Stimulated activated CD8-positive, alpha-beta memory T cell treated with anti-CD3 and anti-CD28 coated beads, Interleukin-4, amount 100 ng/mL, for 4 hours (primary cell): ENCODE data around the gene COQ5.

Source experiments
- DNase-seq, 2 donors: peaks; one replicate each; pipeline ENCODE4 v3.0.0-alpha.2; 2020; ENCODE audit warnings: low read depth in 2 of 2, low spot score in 1 of 2

The COQ5 gene

GRCh38 chr12:120485961-120486881 is 42.7 kb downstream of the COQ5 start:
- DNase-seq: no peak

- DNase-seq: no peak
Measured at GRCh38 chr12:120483621-120484020, 45.3 kb downstream of the COQ5 start.

DNA sequence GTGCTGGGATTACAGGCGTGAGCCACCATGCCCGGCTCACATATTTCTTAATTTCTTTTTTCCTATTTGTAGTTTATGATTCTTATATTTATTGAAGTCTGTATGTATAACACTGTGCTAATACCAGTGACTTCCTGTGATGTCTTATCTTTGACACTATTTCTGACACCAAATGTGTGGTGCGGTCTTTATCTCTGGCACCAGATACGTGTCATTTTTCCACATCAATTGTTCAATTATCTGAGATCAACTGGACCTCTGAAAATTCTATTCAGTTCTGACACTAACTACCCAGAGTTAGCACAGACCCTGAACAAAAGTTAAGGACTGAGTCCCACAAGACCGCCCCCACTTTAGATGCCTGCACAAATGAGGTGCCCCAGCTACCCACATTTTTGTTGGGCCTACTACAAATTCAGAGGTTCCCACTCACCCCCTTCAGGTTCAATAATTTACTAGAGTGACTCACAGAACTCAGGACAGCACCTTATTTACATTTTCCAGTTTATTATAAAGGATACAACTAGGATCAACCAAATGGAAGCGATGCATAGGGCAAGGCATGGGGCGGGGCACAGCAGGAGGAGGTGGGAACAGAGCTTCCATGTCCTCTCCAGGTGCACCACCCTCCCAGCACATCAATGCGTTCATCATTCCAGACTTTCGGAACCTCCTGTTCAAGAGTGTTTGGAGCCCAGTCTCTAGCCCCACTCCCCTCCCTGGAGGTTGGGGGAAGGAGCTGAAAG is 47.8 kb downstream of the COQ5 start:
- DNase-seq: no peak

GRCh38 chr12:120480211-120480610 is 48.7 kb downstream of the COQ5 start:
- no peak for DNase-seq

DNA sequence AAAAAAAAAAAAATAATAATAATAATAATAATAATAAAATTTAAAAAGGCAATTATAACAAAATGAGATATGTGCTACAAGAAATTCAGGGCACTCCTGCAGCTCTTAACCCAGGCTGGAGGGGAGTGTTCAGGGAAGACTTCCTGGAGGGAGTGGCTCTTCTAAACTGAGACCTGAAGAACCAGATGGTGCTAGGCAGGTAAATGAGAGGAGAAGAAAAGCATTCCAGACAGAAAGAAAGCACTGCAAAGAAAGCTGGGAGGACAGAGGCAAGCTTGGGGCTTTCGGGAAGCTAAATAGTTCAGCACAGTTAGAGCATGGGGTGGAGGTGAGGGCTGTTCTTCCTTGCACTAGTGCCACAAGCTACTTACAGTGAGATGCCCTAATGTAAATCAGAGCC is 49.5 kb downstream of the COQ5 start:
- DNase-seq: no peak

- DNase-seq: no peak
Measured at GRCh38 chr12:120475643-120476042, 53.3 kb downstream of the COQ5 start.

- DNase-seq: no peak
Measured at GRCh38 chr12:120474616-120474960, 54.4 kb downstream of the COQ5 start.

GRCh38 chr12:120473807-120474615 is 54.9 kb downstream of the COQ5 start:
- no peak for DNase-seq

DNA sequence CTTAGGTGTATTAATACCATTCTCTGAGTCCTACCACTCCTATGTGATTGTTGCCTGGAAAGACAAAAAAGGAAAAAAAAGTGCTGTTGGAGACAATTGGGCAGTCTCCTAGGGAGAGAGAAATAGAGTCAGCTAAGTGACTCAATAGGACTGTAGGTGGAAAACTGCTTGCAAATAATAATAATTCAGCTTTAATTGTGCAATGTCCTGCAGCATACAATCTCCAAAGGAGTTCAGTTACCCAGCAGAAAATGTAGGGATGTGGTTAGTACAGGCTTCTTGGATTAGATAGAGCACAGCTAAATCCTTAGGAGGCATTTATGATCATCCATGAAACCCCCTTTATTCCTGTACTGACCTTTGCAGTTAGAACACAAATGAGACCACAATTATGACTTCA is 56.4 kb downstream of the COQ5 start:
- no peak for DNase-seq

GRCh38 chr12:120470150-120470784 is 58.7 kb downstream of the COQ5 start:
- no peak for DNase-seq

DNA sequence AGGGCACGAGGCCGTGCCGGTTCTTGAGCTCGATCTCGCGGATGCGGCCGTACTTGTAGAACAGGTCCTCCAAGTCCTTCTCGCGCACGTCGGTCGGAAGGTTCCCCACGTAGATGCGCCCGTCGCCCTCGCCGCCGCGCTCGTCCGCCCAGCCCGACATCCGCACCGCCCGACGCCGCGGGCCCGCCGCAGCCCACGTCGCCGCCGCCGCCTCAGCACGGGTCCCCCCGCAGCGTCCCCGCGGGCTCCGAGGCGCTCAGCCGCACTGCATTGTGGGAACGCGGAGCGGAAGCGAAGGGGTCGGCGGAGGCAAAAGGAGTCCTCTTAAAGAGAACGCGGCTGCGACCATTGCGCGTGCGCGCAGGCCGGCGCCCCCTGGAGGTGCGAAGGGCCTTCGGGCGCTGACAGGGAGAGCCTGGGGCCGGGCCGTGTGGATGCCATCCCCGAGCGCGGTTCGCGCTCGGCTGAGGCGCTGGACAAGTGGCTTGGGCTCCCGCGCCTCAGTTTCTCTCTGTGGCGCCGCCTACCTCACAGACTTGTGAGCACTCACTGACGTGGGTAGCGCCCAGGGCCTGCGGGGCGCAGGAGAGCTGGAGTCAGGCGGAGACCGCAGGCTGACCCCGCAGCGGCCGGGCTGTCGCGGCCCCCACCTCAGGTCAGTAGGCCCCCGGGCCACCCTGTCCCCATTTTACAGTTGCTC is 59.4 kb downstream of the COQ5 start, which contains the start of gene SRSF9:
Gene SRSF9, minus strand, starts transcription at position 299 of the 700 bp plus-strand sequence. Its CDS starts 139 bp downstream, at position 160.
- DNase-seq: peak; percentile 91 to 95

- peak in 1 of 2 donors; percentile 36 for DNase-seq
Measured at GRCh38 chr12:120468821-120469449, 60.0 kb downstream of the COQ5 start.

DNA sequence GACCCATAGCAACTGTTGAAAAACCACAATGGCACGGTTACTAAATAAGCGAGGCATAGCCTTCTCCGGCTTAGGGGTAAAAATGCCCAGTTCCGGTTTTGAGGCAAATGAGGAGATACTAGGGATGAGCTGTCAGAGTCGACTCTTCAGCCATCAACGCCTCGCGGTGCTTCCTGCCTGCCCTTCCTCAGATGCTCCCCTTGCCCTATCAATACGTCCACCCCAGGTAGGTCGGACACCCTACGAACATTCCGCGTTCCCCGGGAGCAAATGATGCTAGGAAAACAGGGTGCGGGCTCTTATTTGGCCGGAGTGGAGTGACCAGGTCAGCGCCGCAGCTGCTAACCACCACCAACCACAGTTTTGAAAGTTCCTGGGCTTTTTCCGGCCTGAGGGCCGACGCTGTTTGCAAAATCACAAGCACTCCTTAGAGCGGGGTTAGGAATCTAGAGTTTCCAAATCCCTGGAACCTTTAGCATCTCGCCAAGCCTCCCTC is 60.6 kb downstream of the COQ5 start:
- no peak for DNase-seq

- DNase-seq: no peak
Measured at GRCh38 chr12:120467439-120467838, 61.5 kb downstream of the COQ5 start.

DNA sequence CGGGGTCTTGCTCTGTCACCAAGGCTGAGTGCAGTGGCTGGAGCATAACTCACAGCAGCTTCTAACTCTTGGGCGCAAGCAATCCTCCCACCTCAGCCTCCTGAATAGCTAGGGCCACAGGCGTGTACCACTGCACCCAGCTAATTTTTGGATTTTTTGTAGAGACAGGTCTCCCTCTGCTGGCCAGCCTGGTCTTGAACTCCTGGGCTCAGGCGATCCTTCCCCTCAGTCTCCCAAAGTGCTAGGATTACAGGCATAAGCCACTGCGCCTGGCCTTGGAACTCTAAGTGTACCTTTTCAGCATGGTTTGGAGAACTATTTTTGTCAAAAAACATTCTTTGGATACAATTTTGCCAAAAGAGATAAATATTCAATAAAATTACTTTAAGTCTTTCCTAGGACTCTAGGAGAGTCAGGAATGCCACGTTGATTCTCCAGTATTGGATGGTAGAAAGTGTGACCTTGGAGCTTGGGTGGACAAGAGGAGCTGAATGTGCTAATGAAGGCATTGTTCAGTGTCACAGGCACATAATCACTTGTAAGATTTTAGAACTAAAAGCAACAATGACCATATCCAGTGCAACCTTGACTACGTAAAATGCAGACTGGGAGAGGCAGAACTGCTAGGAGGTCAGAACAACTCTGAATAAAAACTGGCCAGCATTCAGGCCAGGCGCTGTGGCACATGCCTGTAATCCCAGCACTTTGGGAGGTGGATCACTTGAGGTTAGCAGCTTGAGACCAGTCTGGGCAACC is 62.2 kb downstream of the COQ5 start:
- no peak for DNase-seq

DNA sequence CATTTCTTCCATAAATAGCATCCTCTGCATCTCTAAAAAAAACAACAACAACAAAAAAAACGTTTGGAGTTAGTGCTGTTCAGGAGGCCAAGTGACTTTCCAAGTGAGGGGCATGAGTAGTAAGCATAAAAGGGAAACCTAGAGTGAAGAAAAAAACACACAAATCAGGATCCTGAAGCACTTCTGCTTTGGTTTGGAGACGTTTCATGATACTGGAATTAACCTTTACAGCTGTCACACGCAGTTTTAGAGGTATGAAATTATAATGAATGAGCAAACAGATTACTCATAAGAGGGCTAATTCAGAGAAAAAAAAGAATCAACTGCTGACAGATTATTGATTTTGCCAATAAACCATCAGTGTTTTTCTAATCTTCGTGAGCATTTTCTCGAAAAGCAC is 63.2 kb downstream of the COQ5 start:
- no peak for DNase-seq

- no peak for DNase-seq
Measured at GRCh38 chr12:120463712-120464111, 65.2 kb downstream of the COQ5 start.

- no peak for DNase-seq
Measured at GRCh38 chr12:120462099-120462640, 66.8 kb downstream of the COQ5 start.

GRCh38 chr12:120460157-120460556 is 68.8 kb downstream of the COQ5 start:
- DNase-seq: no peak
